Loucy (cell line): ENCODE data around the gene PMEPA1.

Experiments used
- H2AFZ ChIP-seq: fragments of 200-600 bp; sonication (generic); 2 replicates; pipeline ENCODE4 v1.6.0; 2016; ENCODE audit warnings: antibody characterized with exemption, mild to moderate bottlenecking, low read length, moderate library complexity
- H3F3A ChIP-seq: fragments of 200-600 bp; 2 replicates; pipeline ENCODE4 v1.6.0; 2016; ENCODE audit warnings: antibody characterized with exemption, low read depth, mild to moderate bottlenecking
- H3K27me3 ChIP-seq: fragments of 200-600 bp; sonication (generic); 2 replicates; pipeline ENCODE4 v1.6.1; 2014; ENCODE audit warnings: low read length, mild to moderate bottlenecking; ENCODE audit not compliant: insufficient read depth, poor library complexity, severe bottlenecking
- H3K36me3 ChIP-seq: fragments of 200-600 bp; sonication (generic); 2 replicates; pipeline ENCODE4 v1.6.1; 2016; ENCODE audit warnings: low read length; ENCODE audit not compliant: insufficient read depth
- H3K4me1 ChIP-seq: fragments of 200-600 bp; sonication (generic); 2 replicates; pipeline ENCODE4 v1.5.1; 2014; ENCODE audit warnings: low read length, mild to moderate bottlenecking; ENCODE audit not compliant: insufficient read depth, poor library complexity, severe bottlenecking
- H3K4me2 ChIP-seq: fragments of 200-600 bp; sonication (generic); 2 replicates; pipeline ENCODE4 v1.6.0; 2014; ENCODE audit warnings: antibody characterized with exemption, low read length, low read depth, mild to moderate bottlenecking; ENCODE audit not compliant: poor library complexity, severe bottlenecking
- H3K4me3 ChIP-seq: fragments of 200-600 bp; sonication (generic); 2 replicates; pipeline ENCODE4 v1.5.1; 2014; ENCODE audit warnings: low read length, mild to moderate bottlenecking, mixed read lengths; ENCODE audit not compliant: poor library complexity, severe bottlenecking
- H3K79me2 ChIP-seq: fragments of 200-600 bp; sonication (generic); 2 replicates; pipeline ENCODE4 v1.6.1; 2014; ENCODE audit warnings: low read length; ENCODE audit not compliant: insufficient read depth
- H3K9ac ChIP-seq: fragments of 200-600 bp; sonication (generic); 2 replicates; pipeline ENCODE4 v1.6.0; 2014; ENCODE audit warnings: mild to moderate bottlenecking, low read depth, low read length, moderate library complexity; ENCODE audit not compliant: poor library complexity, severe bottlenecking
- H3K9me2 ChIP-seq: fragments of 200-600 bp; sonication (generic); replicated peaks from 2 replicates; pipeline ENCODE4 v1.6.1; 2016; ENCODE audit warnings: low read depth, low read length, mixed read lengths
- H3K9me3 ChIP-seq: fragments of 200-600 bp; sonication (generic); 2 replicates; pipeline ENCODE4 v1.6.1; 2014; ENCODE audit warnings: mild to moderate bottlenecking, antibody characterized with exemption, low read length, low read depth; ENCODE audit not compliant: insufficient read depth
- H4K20me1 ChIP-seq: fragments of 200-600 bp; sonication (generic); 2 replicates; pipeline ENCODE4 v1.6.0; 2014; ENCODE audit warnings: antibody characterized with exemption, low read length, mild to moderate bottlenecking; ENCODE audit not compliant: insufficient read depth, poor library complexity, severe bottlenecking
- EZH2phosphoT487 ChIP-seq: fragments of 200-600 bp; IDR thresholded peaks from 2 replicates; pipeline ENCODE4 v1.6.1; 2018; ENCODE audit warnings: antibody characterized with exemption, mild to moderate bottlenecking, moderate library complexity, borderline replicate concordance
- TF ChIP-seq, protein P1 (sequence below): fragments of 200-600 bp; sonication (generic); conservative IDR thresholded peaks from 2 replicates; pipeline ENCODE4 v1.5.1; 2014; ENCODE audit warnings: mild to moderate bottlenecking, antibody characterized with exemption, low read length

The PMEPA1 gene

DNA sequence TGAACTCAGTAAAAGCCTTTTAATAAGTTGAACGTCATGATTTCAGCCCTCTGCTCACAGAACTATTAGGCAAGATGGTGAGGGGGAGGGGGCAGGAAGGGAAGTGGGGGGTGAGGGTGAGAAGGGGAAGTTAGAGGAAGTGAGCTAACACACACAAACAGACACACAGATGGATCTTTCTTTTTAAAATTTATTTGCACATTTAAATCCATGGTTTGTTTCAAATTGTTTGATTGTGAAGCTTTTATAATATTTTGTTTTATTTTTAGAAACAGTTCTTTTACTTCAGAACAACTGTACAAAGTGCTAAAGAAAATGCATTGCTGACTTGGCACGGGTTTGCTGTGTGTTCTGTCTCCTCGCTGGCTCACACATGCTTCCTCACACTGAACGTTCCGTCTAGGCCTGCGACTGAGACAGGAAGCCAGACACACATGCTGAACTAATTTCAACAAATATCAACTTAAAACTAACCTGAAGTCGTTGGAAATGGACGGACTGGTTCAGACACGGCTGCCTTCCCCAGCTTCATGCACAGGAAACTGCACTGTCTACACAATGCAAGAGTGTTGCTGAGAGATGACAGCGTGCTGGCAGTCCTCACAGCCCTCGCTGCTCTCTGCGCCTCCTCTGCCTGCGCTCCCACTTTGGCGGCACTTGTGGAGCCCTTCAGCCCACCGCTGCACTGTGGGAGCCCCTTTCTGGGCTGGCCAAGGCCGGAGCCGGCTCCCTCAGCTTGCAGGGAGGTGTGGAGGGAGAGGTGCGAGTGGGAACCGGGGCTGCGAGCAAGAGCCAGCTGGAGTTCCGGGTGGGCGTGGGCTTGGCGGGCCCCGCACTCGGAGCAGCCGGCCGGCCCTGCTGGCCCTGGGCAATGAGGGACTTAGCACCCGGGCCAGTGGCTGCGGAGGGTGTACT, 81.5 kb downstream of the PMEPA1 start:
- peak overlapping the region; percentile 82 for H2AFZ ChIP-seq

DNA sequence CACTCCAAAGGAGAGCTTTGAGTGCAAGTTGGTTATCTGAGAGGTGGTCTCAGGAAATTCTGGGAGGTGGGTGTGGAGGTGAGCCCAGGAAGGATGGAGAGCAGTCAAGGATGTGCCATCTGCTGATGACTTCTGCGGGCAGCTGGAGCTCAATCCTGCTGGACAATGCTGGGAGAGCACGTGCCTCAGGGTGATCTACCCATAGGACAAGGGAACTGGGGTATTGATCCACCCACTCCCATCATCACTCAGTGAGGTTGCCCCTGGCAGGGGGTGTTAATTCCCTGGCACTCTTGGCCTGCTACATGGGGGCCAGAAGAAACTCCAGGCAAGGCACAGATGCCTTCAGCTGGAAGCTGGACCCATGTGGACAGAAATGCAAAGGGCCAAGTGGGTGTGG, 82.5 kb downstream of the PMEPA1 start:
- Histone ChIP-seq H3K9me2 (no peaks in the 10 kb centered on the region), H3K9me3 (no peaks in the 10 kb centered on the region), H3K36me3 (no peaks in the 10 kb centered on the region), H3K4me1 (peaks cover 15% of the 10 kb centered on the region), H2AFZ (peak overlapping the region; percentile 82; the same call in 1 of the 2 replicates), H3K79me2 (no peaks in the 10 kb centered on the region), H3K4me3 (peak overlapping the region; percentile 44), H3F3A (no peaks in the 10 kb centered on the region), H3K27me3 (peaks cover 16% of the 10 kb centered on the region), H3K4me2 (peak overlapping the region; percentile 67), H4K20me1 (no peaks in the 10 kb centered on the region), H3K9ac (peak overlapping the region; percentile 51)
- no peak for TF ChIP-seq EZH2phosphoT487
- TF ChIP-seq, protein P1, sequence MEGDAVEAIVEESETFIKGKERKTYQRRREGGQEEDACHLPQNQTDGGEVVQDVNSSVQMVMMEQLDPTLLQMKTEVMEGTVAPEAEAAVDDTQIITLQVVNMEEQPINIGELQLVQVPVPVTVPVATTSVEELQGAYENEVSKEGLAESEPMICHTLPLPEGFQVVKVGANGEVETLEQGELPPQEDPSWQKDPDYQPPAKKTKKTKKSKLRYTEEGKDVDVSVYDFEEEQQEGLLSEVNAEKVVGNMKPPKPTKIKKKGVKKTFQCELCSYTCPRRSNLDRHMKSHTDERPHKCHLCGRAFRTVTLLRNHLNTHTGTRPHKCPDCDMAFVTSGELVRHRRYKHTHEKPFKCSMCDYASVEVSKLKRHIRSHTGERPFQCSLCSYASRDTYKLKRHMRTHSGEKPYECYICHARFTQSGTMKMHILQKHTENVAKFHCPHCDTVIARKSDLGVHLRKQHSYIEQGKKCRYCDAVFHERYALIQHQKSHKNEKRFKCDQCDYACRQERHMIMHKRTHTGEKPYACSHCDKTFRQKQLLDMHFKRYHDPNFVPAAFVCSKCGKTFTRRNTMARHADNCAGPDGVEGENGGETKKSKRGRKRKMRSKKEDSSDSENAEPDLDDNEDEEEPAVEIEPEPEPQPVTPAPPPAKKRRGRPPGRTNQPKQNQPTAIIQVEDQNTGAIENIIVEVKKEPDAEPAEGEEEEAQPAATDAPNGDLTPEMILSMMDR, result no peak

More for the DNA sequence above, 81.5 kb downstream of the PMEPA1 start:
- H3K4me1 ChIP-seq, result peaks cover 15% of the 10 kb centered on the region
- H3K36me3 ChIP-seq, result no peaks in the 10 kb centered on the region
- H3K4me2 ChIP-seq, result peak overlapping the region; percentile 67
- H3F3A ChIP-seq, result no peaks in the 10 kb centered on the region
- TF ChIP-seq EZH2phosphoT487, result no peak
- TF ChIP-seq, protein P1, result no peak
- peak overlapping the region; percentile 51 for H3K9ac ChIP-seq
- no peaks in the 10 kb centered on the region for H3K9me2 ChIP-seq
- H3K9me3 ChIP-seq, result no peaks in the 10 kb centered on the region
- no peaks in the 10 kb centered on the region for H3K79me2 ChIP-seq
- no peaks in the 10 kb centered on the region for H4K20me1 ChIP-seq
- peaks cover 20% of the 10 kb centered on the region for H3K27me3 ChIP-seq
- H3K4me3 ChIP-seq, result peak overlapping the region; percentile 44

DNA sequence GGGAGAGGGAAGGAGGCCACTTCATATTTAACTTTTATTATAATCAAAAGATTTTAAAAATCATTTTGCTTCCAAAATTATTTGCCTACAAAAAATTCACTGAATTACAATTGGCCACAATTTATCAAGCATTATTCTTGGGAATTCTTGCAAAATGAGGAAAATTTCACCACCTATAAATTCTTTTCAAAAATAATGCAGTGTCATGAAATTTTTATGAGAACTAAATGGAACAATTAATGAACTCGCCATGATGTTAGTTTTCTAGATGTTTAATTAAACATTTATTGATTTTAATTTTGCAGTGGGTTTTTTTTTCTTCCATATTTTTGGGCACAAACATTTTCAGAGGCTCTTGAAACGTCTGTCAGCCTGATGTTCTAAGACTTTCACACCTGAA, 83.8 kb downstream of the PMEPA1 start:
- Histone ChIP-seq H3K9ac (no peak overlapping the region), H3K4me2 (no peak overlapping the region), H3K27me3 (peaks cover 11% of the 10 kb centered on the region), H4K20me1 (no peaks in the 10 kb centered on the region), H3K4me3 (no peak overlapping the region), H3K9me2 (no peaks in the 10 kb centered on the region), H2AFZ (no peak overlapping the region), H3K4me1 (peaks cover 20% of the 10 kb centered on the region), H3F3A (no peaks in the 10 kb centered on the region), H3K9me3 (no peaks in the 10 kb centered on the region), H3K79me2 (no peaks in the 10 kb centered on the region), H3K36me3 (no peaks in the 10 kb centered on the region)
- TF ChIP-seq EZH2phosphoT487, result no peak
- TF ChIP-seq, protein P1, result no peak
